Prostate gland (tissue), 2 donors: ENCODE data around the gene ECE1.

Source experiments
- CTCF ChIP-seq, 4 experiments: fragments of 200-600 bp in 2 of 4; fragments of 450-650 bp in 2 of 4; sonication (generic) in 2 of 4; IDR thresholded peaks; 1 replicate in 3 of 4; 2 replicates in 1 of 4; pipeline ENCODE4 v1.5.1; 2016 to 2019; ENCODE audit warnings: antibody characterized with exemption in 4 of 4, mild to moderate bottlenecking in 2 of 4, moderate library complexity in 2 of 4
- POLR2A ChIP-seq: fragments of 450-650 bp; IDR thresholded peaks from one replicate; pipeline ENCODE4 v1.6.1; 2016; ENCODE audit warnings: antibody characterized with exemption, mild to moderate bottlenecking
- POLR2AphosphoS5 ChIP-seq: sonication (generic); formaldehyde crosslinking; IDR thresholded peaks from one replicate; pipeline ENCODE4 v1.6.1; 2017; ENCODE audit warnings: antibody characterized with exemption

GRCh38 chr1:21313886-21314721, 23.8 kb upstream of the ECE1 start:
- TF ChIP-seq CTCF (IDR thresholded peaks at IDR 0.05) (no peak), POLR2A (no peak), POLR2AphosphoS5 (no peak)
